Fibroblast of pulmonary artery (primary cell): ENCODE measurements around the gene TBCD.
"Not testable (repeated sequence)": the region's sequence is repeated elsewhere in the genome, so short reads cannot be mapped to it uniquely, and the experiment has no call there.

ENCODE experiments used
- DNase-seq: peaks from one replicate; pipeline ENCODE4 v3.0.0-alpha.2; 2010; ENCODE audit warnings: low read depth
- H3K4me3 ChIP-seq: replicated peaks from 2 replicates; pipeline ENCODE4 v1.5.1; 2011; ENCODE audit warnings: low read depth, mild to moderate bottlenecking, control low read depth, low read length, moderate library complexity
- CTCF ChIP-seq: IDR thresholded peaks from 2 replicates; pipeline ENCODE4 v1.5.1; 2011; ENCODE audit warnings: mild to moderate bottlenecking, control low read depth, low read length, inconsistent platforms; ENCODE audit errors: missing control alignments

TBCD gene

DNA sequence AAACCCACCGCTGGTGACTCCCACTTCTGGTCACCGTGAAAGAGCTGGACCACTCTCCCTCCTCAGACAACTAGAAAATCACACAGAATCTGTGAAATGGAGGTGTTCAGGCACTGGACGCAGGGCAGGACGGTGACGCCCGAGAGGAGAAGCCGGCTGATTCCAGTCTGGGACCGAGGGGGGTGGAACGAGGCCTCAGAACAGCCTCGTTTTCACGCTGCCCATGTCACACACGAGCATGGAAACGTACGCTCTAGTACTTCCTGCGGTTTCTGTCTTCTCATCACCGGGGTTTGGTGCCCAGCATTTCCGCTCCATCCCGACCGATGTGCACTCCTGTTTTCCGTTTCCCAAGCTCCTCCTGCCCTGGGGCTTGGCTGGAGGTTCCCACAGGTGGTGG lies 225.7 kb downstream of the TBCD start:
- no peak for TF ChIP-seq CTCF
- no peak overlapping the region for H3K4me3 ChIP-seq
- DNase-seq, result no peak

- H3K4me3 ChIP-seq, result no peak overlapping the region
- DNase-seq, result no peak
- TF ChIP-seq CTCF, result no peak
These were observed 227.0 kb downstream of the TBCD start for GRCh38 chr17:82978765-82979349.

DNA sequence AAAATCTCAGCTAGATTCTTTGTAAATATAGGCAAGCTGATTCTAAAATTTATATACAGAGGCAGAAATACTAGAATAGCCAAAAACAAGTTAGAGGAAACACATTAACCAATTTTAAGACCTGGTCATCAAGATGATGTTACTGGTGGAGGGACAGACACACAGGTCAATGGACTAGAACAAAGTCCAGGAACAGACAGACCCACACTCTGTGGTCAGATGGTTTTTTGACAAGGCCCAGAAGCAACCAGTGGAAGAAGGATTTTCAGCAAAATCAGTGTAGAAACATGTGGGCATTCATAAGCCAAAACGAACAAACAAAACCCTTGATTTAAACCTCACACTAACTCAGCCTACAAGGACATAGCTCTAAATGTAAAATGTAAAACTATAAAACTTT lies 227.9 kb downstream of the TBCD start:
- no peak for DNase-seq
- TF ChIP-seq CTCF, result no peak
- no peak overlapping the region for H3K4me3 ChIP-seq

- DNase-seq, result no peak
- no peak for TF ChIP-seq CTCF
- H3K4me3 ChIP-seq, result no peak overlapping the region
These were observed 228.8 kb downstream of the TBCD start for GRCh38 chr17:82980632-82981031.

DNA sequence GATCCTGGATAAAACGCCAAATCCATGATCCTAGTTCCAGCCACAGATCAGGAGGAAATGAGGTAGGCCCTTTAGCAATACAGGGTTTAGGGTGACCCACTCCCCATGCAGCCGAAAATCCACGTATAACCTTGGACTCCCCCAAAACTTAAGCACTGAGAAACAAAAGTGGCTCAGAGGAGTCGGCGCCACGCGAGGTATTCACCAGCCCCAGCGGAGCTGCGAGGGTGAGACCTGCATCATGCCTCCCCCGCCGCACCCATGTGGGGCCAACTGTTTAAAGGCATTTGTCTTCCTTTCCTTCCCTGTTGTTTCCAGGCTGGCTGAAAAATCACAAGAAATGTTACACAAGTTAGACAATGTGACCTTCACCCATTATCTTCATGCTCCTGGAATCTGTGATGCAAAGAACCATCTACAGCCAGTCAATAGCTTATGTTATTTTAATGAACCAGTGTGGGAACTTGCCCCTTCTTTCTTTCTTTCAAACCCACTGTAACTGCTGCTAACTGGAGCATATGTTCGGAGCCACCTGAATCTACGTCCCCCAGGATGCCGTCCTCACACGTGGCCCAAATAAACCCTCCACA lies 229.4 kb downstream of the TBCD start:
- no peak for TF ChIP-seq CTCF
- no peak overlapping the region for H3K4me3 ChIP-seq
- no peak for DNase-seq

- no peak for TF ChIP-seq CTCF
- DNase-seq, result no peak
- H3K4me3 ChIP-seq, result no peak overlapping the region
These were observed 231.8 kb downstream of the TBCD start for GRCh38 chr17:82983510-82984248.

DNA sequence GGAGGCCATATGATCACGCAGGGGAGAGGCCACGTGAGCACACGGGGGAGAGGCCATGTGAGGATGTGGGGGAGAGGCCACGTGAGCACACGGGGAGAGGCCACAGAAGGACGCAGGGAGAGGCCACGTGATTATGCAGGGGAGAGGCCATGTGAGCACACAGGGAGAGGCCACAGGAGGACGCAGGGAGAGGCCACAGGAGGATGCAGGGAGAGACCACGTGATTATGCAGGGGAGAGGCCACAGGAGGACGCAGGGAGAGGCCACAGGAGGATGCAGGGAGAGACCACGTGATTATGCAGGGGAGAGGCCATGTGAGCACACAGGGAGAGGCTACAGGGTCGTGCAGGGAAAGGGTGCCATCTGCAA lies 232.4 kb downstream of the TBCD start:
- H3K4me3 ChIP-seq, DNase-seq: not testable (repeated sequence)
